ENCODE measurements around the gene HDAC5. TPM values are rescaled to one million over a fixed set of nuclear protein-coding genes. Genes with fewer than 3 reads are reported as not detected.
"Not testable (repeated sequence)": the region's sequence is repeated elsewhere in the genome, so short reads cannot be mapped to it uniquely, and the experiment has no call there.

The HDAC5 gene
- total RNA-seq, 1 experiment from 2014 or later = 25.9 TPM

DNA sequence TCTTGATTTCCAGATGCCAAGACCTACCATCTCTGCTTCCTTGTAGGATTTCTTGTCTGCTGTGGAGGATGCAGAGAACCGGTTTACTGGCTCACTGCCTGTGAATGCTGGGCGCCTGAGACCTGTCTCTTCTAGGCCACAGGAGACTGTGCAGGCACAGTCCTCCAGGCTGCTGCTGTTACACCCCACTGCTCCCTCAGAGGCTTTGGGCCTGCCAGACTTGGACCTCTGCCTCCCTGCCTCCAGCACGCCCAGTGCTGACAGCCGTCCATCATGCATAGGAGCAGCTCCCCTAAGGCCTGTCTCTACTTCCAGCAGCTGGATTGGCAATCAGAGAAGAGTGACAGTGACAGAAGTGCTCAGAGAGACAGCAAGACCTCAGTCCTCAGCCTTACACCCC is 24.4 kb upstream of the HDAC5 start:
- no peak for DNase-seq
- H3K36me3 ChIP-seq (ENCODE audit: control insufficient read depth, insufficient read depth, low read length) = peaks cover 1% of the 10 kb centered on the region; the same call in 1 of the 2 replicates
- TF ChIP-seq, protein P1, sequence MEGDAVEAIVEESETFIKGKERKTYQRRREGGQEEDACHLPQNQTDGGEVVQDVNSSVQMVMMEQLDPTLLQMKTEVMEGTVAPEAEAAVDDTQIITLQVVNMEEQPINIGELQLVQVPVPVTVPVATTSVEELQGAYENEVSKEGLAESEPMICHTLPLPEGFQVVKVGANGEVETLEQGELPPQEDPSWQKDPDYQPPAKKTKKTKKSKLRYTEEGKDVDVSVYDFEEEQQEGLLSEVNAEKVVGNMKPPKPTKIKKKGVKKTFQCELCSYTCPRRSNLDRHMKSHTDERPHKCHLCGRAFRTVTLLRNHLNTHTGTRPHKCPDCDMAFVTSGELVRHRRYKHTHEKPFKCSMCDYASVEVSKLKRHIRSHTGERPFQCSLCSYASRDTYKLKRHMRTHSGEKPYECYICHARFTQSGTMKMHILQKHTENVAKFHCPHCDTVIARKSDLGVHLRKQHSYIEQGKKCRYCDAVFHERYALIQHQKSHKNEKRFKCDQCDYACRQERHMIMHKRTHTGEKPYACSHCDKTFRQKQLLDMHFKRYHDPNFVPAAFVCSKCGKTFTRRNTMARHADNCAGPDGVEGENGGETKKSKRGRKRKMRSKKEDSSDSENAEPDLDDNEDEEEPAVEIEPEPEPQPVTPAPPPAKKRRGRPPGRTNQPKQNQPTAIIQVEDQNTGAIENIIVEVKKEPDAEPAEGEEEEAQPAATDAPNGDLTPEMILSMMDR (IDR thresholded peaks at IDR 0.05; ENCODE audit: insufficient read depth in 1 of 2, low read depth in 1 of 2, low read length in 1 of 2, severe bottlenecking in 1 of 2, unreplicated experiment in 1 of 2) = no peak
- no peaks in the 10 kb centered on the region for H3K4me1 Mint-ChIP-seq (ENCODE audit: low read depth, unreplicated experiment)
- no peaks in the 10 kb centered on the region for H3K9me3 Mint-ChIP-seq (ENCODE audit: unreplicated experiment)
- H3K4me3 Mint-ChIP-seq (ENCODE audit: unreplicated experiment) = no peak overlapping the region
- no peaks in the 10 kb centered on the region for H3K27me3 Mint-ChIP-seq (ENCODE audit: insufficient read depth, unreplicated experiment)
- no peaks in the 10 kb centered on the region for H3K9me3 ChIP-seq
- no peak overlapping the region for H3K27ac Mint-ChIP-seq (ENCODE audit: unreplicated experiment)
- ChIA-PET CTCF (interaction anchor here (1.4 kb wide), 1 partner anchor 21 kb away, joined by 4 read pairs; no protein-coding TSS in a partner anchor), POLR2A (no interaction called here)
- peaks cover 53% of the 10 kb centered on the region for H3K36me3 Mint-ChIP-seq (ENCODE audit: insufficient read depth, unreplicated experiment)
- H3K4me3 ChIP-seq (ENCODE audit: low read depth, low read length) = no peak overlapping the region
- H3K27me3 ChIP-seq (replicated peaks; ENCODE audit: control insufficient read depth, insufficient read depth, low read length) = no peaks in the 10 kb centered on the region
- intact Hi-C loops (cut with micrococcal nuclease; ENCODE audit: unreplicated experiment) = no loop called here
- BruUV-seq (replicated peaks) = no TSS peak
- H3K4me1 ChIP-seq = peaks cover 3% of the 10 kb centered on the region; the same call in 1 of the 2 replicates

DNA sequence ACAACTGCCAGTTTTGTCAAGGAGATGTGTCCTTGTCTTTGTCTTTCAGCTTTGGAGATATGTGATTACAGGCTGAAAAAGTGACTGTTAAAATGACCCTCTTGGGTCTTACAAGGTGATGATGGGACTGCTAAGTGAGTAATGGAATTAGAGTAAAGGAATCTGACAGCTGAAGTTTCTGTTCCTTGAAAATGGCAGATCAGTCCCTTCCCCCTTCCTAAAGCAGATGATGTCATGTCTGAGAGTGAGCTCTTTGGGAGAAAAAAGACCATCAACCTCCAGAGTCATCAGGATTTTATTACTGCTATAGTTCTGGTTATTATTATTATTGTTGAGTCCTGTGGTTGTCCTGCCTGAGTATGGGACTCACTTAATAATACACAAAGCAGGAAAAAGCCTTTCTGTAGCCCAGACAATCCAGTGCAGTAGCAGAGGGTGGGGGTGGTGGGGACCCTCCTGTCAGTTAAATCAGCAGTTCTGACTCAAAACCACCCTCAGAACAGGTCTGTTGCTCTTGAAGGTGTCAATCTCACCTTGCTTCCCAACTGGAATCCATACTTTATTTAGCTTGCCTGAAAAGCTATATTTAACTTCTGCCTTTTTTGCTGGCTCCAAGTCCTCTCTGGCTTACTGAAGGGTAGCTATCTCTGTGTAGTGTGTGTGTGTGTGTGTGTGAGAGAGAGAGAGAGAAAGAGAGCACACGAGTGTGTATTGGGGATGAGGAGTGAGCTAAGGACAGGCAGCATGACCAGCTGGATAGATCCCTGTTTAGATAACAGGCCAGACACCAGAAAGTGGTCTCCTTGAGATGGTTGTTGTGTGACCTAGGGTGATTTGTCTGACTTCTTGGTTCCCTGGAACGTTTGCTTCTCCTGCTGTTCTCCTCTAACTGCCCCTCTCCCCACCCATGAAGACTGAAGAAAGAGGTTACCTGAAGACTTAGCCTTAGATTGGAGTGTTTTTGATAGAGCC is 23.2 kb upstream of the HDAC5 start:
- no peak for DNase-seq
- CTCF ChIA-PET = interaction anchor here (1.1 kb wide), 1 partner anchor 22 kb away, joined by 3 read pairs; no protein-coding TSS in a partner anchor
- Histone ChIP-seq H3K36me3 (ENCODE audit: control insufficient read depth, insufficient read depth, low read length) (peaks cover 1% of the 10 kb centered on the region; the same call in 1 of the 2 replicates), H3K4me3 (ENCODE audit: low read depth, low read length) (no peak overlapping the region), H3K4me1 (peaks cover 7% of the 10 kb centered on the region; the same call in 1 of the 2 replicates), H3K27me3 (replicated peaks; ENCODE audit: control insufficient read depth, insufficient read depth, low read length) (no peaks in the 10 kb centered on the region), H3K9me3 (no peaks in the 10 kb centered on the region)
- TF ChIP-seq, protein P1 (IDR thresholded peaks at IDR 0.05; ENCODE audit: insufficient read depth in 1 of 2, low read depth in 1 of 2, low read length in 1 of 2, severe bottlenecking in 1 of 2, unreplicated experiment in 1 of 2) = no peak
- POLR2A ChIA-PET = no interaction called here
- Mint-ChIP-seq H3K36me3 (ENCODE audit: insufficient read depth, unreplicated experiment) (peaks cover 55% of the 10 kb centered on the region), H3K27ac (ENCODE audit: unreplicated experiment) (no peak overlapping the region), H3K4me1 (ENCODE audit: low read depth, unreplicated experiment) (no peaks in the 10 kb centered on the region), H3K9me3 (ENCODE audit: unreplicated experiment) (no peaks in the 10 kb centered on the region), H3K4me3 (ENCODE audit: unreplicated experiment) (no peak overlapping the region), H3K27me3 (ENCODE audit: insufficient read depth, unreplicated experiment) (no peaks in the 10 kb centered on the region)
- BruUV-seq (replicated peaks) = no TSS peak
- intact Hi-C loops (cut with micrococcal nuclease; ENCODE audit: unreplicated experiment) = no loop called here

DNA sequence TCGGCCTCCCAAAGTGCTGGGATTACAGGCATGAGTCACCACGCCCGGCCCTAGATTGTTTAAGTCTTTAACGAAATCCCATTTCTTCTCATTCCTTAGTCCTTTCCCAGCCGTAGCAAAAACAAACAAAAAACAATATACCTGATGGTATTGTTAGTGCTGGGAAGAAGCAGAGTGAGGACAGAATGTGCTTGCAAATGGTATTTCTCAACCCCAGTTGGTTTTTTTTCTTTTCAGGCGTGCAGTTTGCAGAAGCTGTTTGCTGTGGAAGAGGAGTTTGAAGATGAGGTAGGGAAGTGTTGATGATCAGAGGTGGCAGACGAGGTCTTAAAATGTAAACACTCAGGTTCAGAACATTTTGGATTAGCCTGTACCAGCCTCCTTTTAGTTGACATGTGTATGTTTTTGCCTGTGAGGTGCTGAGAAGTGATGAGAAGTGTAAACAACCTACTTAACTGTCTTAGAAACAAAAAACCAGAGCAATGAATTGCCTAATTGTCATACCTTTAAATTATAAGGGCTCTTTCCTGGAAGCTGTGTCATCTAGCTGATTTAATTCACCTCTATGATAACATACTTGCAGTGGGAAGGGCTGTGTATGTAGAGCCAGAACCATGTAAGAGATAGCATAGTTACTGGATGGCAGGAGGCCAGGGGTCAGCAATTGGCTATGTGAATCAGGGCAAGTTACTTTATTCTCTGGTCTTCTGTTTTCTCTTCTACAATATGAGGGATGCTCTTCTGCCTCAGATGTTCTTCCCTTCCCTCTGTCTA is 21.7 kb upstream of the HDAC5 start:
- no peaks in the 10 kb centered on the region for H3K27me3 ChIP-seq (replicated peaks; ENCODE audit: control insufficient read depth, insufficient read depth, low read length)
- H3K36me3 Mint-ChIP-seq (ENCODE audit: insufficient read depth, unreplicated experiment) = peaks cover 50% of the 10 kb centered on the region
- H3K27ac Mint-ChIP-seq (ENCODE audit: unreplicated experiment) = no peak overlapping the region

DNA sequence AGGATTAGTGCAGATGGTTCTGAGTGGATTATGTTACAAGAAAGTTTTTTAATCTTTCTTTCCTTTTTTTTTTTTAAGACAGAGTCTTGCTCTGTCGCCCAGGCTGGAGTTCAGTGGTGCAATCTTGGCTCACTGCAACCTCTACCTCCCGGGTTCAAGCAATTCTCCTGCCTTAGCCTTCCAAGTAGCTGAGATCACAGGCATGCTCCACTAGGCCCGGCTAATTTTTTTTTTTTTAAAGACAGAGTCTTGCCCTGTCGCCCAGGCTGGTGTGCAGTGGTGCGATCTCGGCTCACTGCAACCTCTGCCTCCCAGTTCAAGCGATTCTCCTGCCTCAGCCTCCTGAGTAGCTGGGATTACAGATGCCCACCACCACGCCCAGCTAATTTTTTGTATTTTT is 20.5 kb upstream of the HDAC5 start:
- H3K27me3 ChIP-seq (replicated peaks; ENCODE audit: control insufficient read depth, insufficient read depth, low read length); H3K9me3 Mint-ChIP-seq (ENCODE audit: unreplicated experiment); H3K4me3 Mint-ChIP-seq (ENCODE audit: unreplicated experiment); H3K4me1 ChIP-seq; H3K27ac Mint-ChIP-seq (ENCODE audit: unreplicated experiment); H3K9me3 ChIP-seq; H3K27me3 Mint-ChIP-seq (ENCODE audit: insufficient read depth, unreplicated experiment); CTCF ChIA-PET; intact Hi-C loops (cut with micrococcal nuclease; ENCODE audit: unreplicated experiment); H3K4me1 Mint-ChIP-seq (ENCODE audit: low read depth, unreplicated experiment); POLR2A ChIA-PET; BruUV-seq (replicated peaks); H3K4me3 ChIP-seq (ENCODE audit: low read depth, low read length); DNase-seq; H3K36me3 ChIP-seq (ENCODE audit: control insufficient read depth, insufficient read depth, low read length): not testable (repeated sequence)
- peaks cover 49% of the 10 kb centered on the region for H3K36me3 Mint-ChIP-seq (ENCODE audit: insufficient read depth, unreplicated experiment)

More for the DNA sequence above, 21.7 kb upstream of the HDAC5 start:
- no peaks in the 10 kb centered on the region for H3K27me3 Mint-ChIP-seq (ENCODE audit: insufficient read depth, unreplicated experiment)
- Histone ChIP-seq H3K9me3 (no peaks in the 10 kb centered on the region), H3K4me3 (ENCODE audit: low read depth, low read length) (no peak overlapping the region), H3K36me3 (ENCODE audit: control insufficient read depth, insufficient read depth, low read length) (peaks cover 1% of the 10 kb centered on the region; the same call in 1 of the 2 replicates), H3K4me1 (peaks cover 7% of the 10 kb centered on the region; the same call in 1 of the 2 replicates)
- TF ChIP-seq, protein P1 (IDR thresholded peaks at IDR 0.05; ENCODE audit: insufficient read depth in 1 of 2, low read depth in 1 of 2, low read length in 1 of 2, severe bottlenecking in 1 of 2, unreplicated experiment in 1 of 2) = no peak
- intact Hi-C loops (cut with micrococcal nuclease; ENCODE audit: unreplicated experiment) = no loop called here
- BruUV-seq (replicated peaks) = no TSS peak
- CTCF ChIA-PET = interaction anchor here (0.6 kb wide), 1 partner anchor 104 kb away, joined by 3 read pairs; no protein-coding TSS in a partner anchor
- no peak for DNase-seq
- no peaks in the 10 kb centered on the region for H3K4me1 Mint-ChIP-seq (ENCODE audit: low read depth, unreplicated experiment)
- no peak overlapping the region for H3K4me3 Mint-ChIP-seq (ENCODE audit: unreplicated experiment)
- no peaks in the 10 kb centered on the region for H3K9me3 Mint-ChIP-seq (ENCODE audit: unreplicated experiment)
- POLR2A ChIA-PET = no interaction called here

Data from Caco-2 (cell line).